ENCODE results near the gene TTN.

DNA sequence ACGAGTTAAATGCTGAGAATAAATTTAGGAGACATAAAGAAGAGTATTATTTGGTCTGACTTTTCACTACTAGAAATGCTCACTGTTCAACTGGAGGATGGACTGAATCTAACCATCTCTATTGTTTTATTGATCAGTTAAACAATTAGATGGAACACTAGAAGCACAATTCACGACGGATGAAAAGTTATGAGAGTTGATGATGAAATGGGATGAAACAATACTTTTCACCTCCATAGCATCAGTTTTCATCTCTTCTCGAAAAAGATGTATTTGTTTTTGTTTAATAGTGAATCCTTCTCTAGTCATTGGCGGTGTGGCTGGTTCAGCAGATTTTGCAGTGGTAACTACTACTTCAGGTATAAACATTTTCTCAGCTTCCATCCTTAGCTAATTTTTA lies 19.3 kb downstream of the TTN start:
- TF ChIP-seq, protein P1, sequence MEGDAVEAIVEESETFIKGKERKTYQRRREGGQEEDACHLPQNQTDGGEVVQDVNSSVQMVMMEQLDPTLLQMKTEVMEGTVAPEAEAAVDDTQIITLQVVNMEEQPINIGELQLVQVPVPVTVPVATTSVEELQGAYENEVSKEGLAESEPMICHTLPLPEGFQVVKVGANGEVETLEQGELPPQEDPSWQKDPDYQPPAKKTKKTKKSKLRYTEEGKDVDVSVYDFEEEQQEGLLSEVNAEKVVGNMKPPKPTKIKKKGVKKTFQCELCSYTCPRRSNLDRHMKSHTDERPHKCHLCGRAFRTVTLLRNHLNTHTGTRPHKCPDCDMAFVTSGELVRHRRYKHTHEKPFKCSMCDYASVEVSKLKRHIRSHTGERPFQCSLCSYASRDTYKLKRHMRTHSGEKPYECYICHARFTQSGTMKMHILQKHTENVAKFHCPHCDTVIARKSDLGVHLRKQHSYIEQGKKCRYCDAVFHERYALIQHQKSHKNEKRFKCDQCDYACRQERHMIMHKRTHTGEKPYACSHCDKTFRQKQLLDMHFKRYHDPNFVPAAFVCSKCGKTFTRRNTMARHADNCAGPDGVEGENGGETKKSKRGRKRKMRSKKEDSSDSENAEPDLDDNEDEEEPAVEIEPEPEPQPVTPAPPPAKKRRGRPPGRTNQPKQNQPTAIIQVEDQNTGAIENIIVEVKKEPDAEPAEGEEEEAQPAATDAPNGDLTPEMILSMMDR (IDR thresholded peaks at IDR 0.05), result no peak
- no peak for TF ChIP-seq EZH2phosphoT487 (IDR thresholded peaks at IDR 0.05)
- TF ChIP-seq EZH2 (IDR thresholded peaks at IDR 0.05), result no peak
